GM19324 (cell line): ENCODE results near the gene CCDC93.
"Not testable (repeated sequence)": the region's sequence is repeated elsewhere in the genome, so short reads cannot be mapped to it uniquely, and the experiment has no call there.

ENCODE experiments used
- ATAC-seq: cut with Tn5 transposase; IDR thresholded peaks from one replicate; pipeline ENCODE4 v1.9.1; 2021; ENCODE audit warnings: mild to moderate bottlenecking, moderate library complexity; ENCODE audit not compliant: unreplicated experiment, low FRiP score

The CCDC93 gene

GRCh38 chr2:118047380-118047826, 33.5 kb upstream of the CCDC93 start:
- no peak for ATAC-seq

- ATAC-seq: no peak
Measured at GRCh38 chr2:118046634-118047210, 32.9 kb upstream of the CCDC93 start.

- no peak for ATAC-seq
Measured at GRCh38 chr2:118045286-118045685, 31.4 kb upstream of the CCDC93 start.

DNA sequence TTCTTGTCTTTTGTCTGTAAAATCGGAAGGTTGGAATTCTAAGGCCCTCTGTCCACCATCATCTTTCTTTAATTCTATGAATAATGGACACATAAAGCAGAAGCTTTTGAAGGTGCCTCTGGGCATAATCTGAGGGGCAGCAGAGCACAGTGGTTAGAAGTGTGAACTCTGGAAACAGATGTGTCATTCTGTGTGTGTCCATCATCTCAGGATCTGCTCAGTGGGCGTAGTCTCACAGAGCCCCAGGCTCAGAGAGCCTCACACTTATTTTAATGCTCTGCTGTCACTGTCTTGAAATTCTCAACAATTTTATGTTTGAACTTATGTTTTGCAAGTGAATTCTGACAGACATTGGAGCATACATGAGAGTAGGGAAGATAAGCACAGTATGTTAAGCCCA, 31.0 kb upstream of the CCDC93 start:
- ATAC-seq: no peak

DNA sequence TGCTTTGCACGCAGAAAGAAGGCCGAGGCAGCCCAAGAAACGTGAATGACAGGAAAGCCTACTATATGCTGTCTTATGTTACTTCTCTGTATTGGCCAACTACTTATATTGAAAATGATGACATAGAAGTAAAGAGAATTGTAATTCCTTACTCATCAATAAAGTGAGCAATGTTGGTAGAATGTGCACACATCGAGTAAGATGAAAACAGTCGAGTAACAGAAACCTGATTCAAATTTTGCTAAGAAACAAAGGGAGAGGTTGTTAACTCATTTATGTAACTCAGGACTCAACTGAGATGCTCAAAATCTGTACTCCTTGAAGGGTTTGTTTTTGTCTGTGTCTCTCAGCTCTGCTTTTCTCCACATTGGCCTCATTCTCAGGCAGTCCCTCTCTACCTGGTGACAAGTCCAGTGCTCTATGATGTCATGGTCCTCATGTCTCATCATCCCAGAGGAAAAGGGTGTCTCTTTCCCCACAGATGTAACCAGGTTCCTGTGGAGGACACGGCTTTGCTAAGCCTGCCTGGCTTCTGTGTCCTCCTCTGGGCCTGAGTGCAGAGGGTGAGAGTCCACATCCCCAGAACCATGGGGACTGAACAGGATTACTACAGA, 30.3 kb upstream of the CCDC93 start:
- no peak for ATAC-seq

- no peak for ATAC-seq
Measured at GRCh38 chr2:118040891-118041290, 27.0 kb upstream of the CCDC93 start.

DNA sequence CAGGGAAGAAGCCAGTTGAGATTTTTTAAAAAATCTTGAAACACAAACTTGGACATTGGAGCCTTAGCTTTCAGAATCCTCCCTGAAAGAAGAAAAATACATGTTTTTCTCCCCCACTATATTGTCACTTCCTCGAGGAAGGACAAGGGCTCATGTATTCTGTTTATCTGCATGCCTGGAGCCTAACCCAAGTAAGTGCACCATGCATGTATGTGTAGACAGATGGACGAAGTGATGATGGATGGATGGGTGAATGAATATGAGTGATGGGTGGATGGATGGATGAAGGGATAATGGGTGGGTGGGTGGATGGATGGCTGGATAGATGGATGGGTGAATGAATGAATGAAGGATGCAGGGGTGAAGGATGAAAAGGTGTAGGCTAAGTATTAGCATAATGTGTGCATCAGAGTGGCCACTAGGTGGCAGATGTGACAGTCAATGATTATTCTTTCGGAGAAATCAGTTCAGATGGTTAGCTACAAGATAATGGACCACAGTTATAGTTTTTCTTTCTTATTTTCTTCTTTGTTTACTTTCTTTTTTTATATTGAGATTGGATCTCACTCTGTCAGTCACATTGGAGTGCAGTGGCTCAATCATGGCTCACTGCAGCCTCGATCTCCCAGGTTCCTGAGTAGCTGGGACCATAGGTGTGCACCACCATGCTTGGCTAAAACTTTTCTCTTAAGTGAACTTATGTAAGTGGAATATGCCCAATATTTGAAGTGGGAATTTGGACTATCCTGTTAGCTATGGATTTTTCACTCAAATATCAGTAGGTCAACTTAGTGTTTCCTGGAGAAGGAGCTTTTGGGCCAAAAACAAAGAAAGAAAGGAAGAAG, 18.5 kb upstream of the CCDC93 start:
- peak; percentile 71 for ATAC-seq

DNA sequence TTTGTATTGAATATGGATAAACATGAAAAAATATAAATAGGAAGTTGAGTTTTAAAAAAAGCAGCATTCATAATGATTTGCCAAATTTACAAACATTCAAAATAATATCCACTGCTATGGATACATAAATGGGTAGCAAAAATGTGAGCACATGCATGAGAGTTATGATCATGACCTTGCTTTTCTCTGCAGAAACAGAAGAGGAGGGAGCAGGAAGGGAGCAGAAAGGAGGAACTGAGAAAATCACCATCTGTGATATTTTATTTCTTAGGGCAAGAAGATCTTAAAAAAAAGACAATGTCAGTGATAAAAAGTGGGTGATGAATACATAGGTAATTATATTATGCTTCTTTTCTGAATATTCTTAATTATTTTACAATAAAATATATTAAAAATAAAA, 17.7 kb upstream of the CCDC93 start:
- no peak for ATAC-seq

DNA sequence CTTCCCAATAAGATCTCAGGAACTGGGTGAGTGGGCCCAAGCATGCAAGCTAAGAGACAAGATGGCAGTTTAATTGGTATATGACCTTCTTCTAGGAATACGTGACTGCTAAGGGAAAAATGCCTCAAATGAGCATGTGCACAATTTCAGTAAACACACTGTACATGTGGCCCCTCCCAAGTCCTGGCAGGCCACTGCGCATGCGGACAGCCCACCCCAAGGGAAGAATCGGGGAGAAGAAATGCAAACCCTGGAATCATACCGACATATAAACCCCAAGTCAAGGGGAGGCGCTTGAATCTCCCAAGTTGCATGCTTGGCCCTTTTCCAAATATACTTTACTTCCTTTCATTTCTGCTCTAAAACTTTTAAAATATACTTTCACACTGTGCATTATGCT, 15.2 kb upstream of the CCDC93 start:
- no peak for ATAC-seq

DNA sequence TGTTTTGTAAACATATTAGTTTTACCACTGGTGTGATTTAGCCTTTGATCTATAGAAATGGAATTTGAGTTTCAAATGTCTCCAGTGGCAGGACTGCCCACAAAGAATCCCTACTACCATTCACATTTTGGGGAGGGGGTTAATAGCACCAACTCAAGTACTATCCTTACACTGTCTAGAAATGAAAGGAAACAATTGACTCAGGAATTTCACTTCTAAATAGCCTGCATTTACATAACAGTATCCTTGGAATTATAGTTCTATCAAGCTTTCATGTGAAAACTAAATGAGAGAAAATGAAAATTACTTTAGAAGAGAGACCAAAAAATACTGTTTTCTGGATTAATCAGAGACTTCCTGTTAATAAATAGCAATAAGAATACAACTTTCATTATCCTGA, 7.5 kb upstream of the CCDC93 start:
- ATAC-seq: no peak

DNA sequence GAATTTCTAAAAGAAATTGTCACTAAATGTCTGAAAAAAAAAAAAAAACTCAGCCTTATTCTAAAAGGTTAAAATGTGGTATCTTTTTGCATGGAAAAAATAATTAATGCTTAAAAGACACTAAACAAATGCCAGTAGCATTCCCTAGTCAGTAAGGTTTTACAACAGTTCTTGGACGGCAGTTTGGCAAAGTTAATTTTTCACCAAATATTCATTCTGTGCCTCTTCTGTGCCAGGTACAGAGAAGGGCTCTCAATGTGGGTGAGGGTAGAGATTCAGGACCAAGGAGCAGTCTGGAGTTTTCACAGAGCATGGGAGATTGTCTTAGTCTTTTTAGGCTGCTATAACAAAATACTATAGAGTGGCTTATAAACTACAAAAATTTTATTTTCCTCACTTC, 6.0 kb upstream of the CCDC93 start:
- ATAC-seq: no peak

GRCh38 chr2:118016911-118017310, 3.0 kb upstream of the CCDC93 start:
- ATAC-seq: no peak

DNA sequence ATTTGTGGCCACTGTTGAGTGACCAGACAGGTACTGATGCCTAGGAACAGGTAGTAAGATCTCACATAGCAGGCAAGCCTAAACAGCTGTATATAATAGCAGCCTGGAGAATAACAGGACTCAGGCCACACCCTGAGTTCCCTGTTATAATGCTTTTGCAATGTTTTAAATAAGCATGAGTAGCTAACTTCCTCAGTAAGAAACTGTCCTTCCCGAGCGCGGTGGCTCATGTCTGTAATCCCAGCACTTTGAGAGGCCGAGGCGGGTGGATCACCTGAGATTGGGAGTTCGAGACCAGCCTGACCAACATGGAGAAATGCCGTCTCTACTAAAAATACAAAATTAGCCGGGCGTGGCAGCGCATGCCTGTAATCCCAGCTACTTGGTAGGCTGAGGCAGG, 1.9 kb upstream of the CCDC93 start:
- ATAC-seq: not testable (repeated sequence)

- no peak for ATAC-seq
Measured at GRCh38 chr2:118014492-118014824, 588 bp upstream of the CCDC93 start.

DNA sequence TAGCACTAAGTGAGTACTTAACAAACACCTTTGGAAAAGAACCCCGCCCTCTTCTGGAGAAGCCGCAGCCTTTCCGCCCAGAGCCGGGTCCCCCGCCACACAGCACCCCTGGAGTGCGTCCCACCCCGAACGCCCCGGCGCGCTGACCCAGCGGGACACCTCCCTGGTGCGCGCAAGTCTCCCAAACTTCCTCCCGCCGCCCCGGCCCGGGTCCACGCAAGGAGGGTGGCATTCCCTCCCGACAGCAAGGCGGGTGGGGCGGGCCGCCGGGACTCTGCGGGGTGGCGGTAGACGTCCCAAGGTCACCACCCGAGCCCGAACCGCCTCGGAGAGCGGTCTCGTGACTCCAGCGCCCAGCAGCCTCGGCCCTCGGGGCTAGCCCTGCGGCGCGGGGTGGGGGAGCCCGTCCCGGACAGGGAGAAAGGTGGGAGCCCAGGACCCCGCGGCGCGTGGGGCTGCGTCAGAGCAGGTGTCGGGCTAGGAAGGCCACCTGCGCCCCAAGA, 598 bp downstream of the CCDC93 start:
- ATAC-seq: peak; percentile 30

- no peak for ATAC-seq
Measured at GRCh38 chr2:118012778-118013177, 1.1 kb downstream of the CCDC93 start.

- no peak for ATAC-seq
Measured at GRCh38 chr2:118010473-118010872, 3.4 kb downstream of the CCDC93 start.

- no peak for ATAC-seq
Measured at GRCh38 chr2:118006861-118007260, 7.0 kb downstream of the CCDC93 start.

DNA sequence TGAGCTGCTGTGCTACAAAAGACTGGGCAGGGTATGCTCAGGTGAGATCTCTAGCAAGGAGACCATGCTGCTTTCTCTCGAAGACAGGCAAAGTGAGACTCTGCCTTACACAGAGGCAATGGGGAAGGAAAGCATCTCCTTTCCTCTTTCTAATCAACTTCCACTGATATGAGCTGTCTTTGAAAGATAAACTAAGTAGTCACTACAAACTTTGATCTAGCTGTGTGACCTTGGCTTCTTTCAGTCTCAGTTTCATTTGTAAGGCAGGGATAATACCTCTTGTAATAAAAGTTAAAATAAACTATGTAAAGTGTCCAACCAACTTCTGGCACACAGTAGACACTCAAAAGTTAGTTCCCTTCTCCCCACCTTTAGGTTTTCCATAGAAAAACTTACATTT, 7.5 kb downstream of the CCDC93 start:
- ATAC-seq: no peak

DNA sequence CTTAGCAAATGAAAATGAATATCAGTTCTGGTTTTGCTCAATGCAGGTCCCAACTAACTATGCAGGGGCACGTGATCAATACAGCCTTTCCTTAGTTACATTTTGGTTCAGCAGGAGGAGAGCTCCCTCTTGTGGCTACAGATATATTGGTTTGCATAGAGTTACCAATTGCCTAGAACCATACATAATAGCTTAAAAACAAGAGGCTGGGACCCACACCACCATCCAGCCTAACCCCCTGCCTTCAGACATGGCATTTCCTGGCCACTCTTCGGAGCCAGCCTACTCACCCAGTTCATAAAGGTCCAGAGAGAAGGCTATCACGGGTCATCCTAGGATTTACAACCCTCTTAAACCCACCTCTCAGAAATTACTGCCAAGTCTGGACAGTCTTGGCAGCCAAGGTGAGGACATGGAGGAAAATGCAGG, 10.5 kb downstream of the CCDC93 start:
- ATAC-seq: peak; percentile 96

DNA sequence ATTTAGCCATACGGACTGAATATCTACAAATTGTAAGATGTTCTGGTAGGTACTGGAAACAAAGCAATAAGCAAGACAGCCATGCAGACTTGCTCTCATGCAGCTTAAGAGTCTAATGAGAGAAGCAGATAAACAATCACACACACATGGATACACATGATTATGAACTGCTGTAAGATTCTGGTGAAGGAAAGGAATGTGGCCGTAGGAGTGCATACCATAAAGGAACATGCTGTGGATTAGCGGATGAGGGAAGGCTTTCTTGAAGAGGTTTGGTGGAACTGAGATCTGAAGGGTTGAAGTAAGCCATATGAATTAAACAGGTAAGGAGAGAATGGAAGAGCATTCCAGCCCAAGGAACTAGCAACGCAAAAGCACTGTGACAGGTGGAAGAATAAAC, 13.8 kb downstream of the CCDC93 start:
- ATAC-seq: no peak
